ENCODE results near the gene ITGA2.
"Not testable (repeated sequence)": the region's sequence is repeated elsewhere in the genome, so short reads cannot be mapped to it uniquely, and the experiment has no call there.

Gene ITGA2

GRCh38 chr5:52989025-52989780, at the start of gene ITGA2:
Gene ITGA2, plus strand, starts transcription at chr5:52989352. Its CDS starts 117 bp downstream, at chr5:52989469.
- DNase-seq (ENCODE audit: low read depth in 2 of 2), result peak in 1 of 2 donors; percentile 11

- DNase-seq (ENCODE audit: low read depth in 2 of 2), result no peak
Measured at GRCh38 chr5:52943285-52943684, 45.9 kb upstream of the ITGA2 start.

- no peak for DNase-seq (ENCODE audit: low read depth in 2 of 2)
Measured at GRCh38 chr5:52943808-52944207, 45.3 kb upstream of the ITGA2 start.

- DNase-seq (ENCODE audit: low read depth in 2 of 2), result no peak
Measured at GRCh38 chr5:52945040-52945439, 44.1 kb upstream of the ITGA2 start.

- DNase-seq (ENCODE audit: low read depth in 2 of 2), result no peak
Measured at GRCh38 chr5:52947208-52947607, 41.9 kb upstream of the ITGA2 start.

GRCh38 chr5:52947851-52948250, 41.3 kb upstream of the ITGA2 start:
- no peak for DNase-seq (ENCODE audit: low read depth in 2 of 2)

GRCh38 chr5:52948418-52949076, 40.6 kb upstream of the ITGA2 start:
- DNase-seq (ENCODE audit: low read depth in 2 of 2), result peak; percentile 22 to 24

- no peak for DNase-seq (ENCODE audit: low read depth in 2 of 2)
Measured at GRCh38 chr5:52950686-52951085, 38.5 kb upstream of the ITGA2 start.

- no peak for DNase-seq (ENCODE audit: low read depth in 2 of 2)
Measured at GRCh38 chr5:52952483-52952882, 36.7 kb upstream of the ITGA2 start.

GRCh38 chr5:52956014-52956413, 33.1 kb upstream of the ITGA2 start:
- DNase-seq (ENCODE audit: low read depth in 2 of 2), result no peak

- no peak for DNase-seq (ENCODE audit: low read depth in 2 of 2)
Measured at GRCh38 chr5:52956915-52957747, 32.0 kb upstream of the ITGA2 start.

GRCh38 chr5:52961274-52961681, 27.9 kb upstream of the ITGA2 start:
- no peak for DNase-seq (ENCODE audit: low read depth in 2 of 2)

GRCh38 chr5:52963636-52964035, 25.5 kb upstream of the ITGA2 start:
- no peak for DNase-seq (ENCODE audit: low read depth in 2 of 2)

GRCh38 chr5:52964138-52964537, 25.0 kb upstream of the ITGA2 start:
- DNase-seq (ENCODE audit: low read depth in 2 of 2), result no peak

- DNase-seq (ENCODE audit: low read depth in 2 of 2), result not testable (repeated sequence)
Measured at GRCh38 chr5:52976157-52976556, 13.0 kb upstream of the ITGA2 start.

- DNase-seq (ENCODE audit: low read depth in 2 of 2), result no peak
Measured at GRCh38 chr5:52977264-52977897, 11.8 kb upstream of the ITGA2 start.

GRCh38 chr5:52981507-52981906, 7.6 kb upstream of the ITGA2 start:
- no peak for DNase-seq (ENCODE audit: low read depth in 2 of 2)

GRCh38 chr5:52983731-52984636, 5.2 kb upstream of the ITGA2 start:
- DNase-seq (ENCODE audit: low read depth in 2 of 2), result no peak

GRCh38 chr5:52985306-52985705, 3.8 kb upstream of the ITGA2 start:
- no peak for DNase-seq (ENCODE audit: low read depth in 2 of 2)

- no peak for DNase-seq (ENCODE audit: low read depth in 2 of 2)
Measured at GRCh38 chr5:52987711-52988331, 1.3 kb upstream of the ITGA2 start.

Data from stimulated activated CD8-positive, alpha-beta memory T cell treated with anti-CD3 and anti-CD28 coated beads, Interleukin-15, amount 100 ng/mL, for 48 hours (primary cell).